Thyroid gland (tissue), 4 donors: ENCODE results near the gene RALGAPA1.

Experiments used
- CTCF ChIP-seq, 6 experiments: fragments of 200-600 bp in 3 of 6; fragments of 450-650 bp in 3 of 6; sonication (generic) in 3 of 6; IDR thresholded peaks; one replicate each; pipeline ENCODE4 v1.5.1; 2016 to 2019; ENCODE audit warnings: antibody characterized with exemption in 6 of 6, mild to moderate bottlenecking in 2 of 6, inconsistent platforms in 1 of 6, moderate library complexity in 1 of 6
- POLR2A ChIP-seq, 2 donors: fragments of 450-650 bp; IDR thresholded peaks; one replicate each; pipeline ENCODE4 v1.6.1; 2017; ENCODE audit warnings: antibody characterized with exemption in 2 of 2, mild to moderate bottlenecking in 2 of 2, moderate library complexity in 1 of 2

- TF ChIP-seq CTCF (IDR thresholded peaks at IDR 0.05) (no peak), POLR2A (IDR thresholded peaks at IDR 0.05) (no peak)
Observed at GRCh38 chr14:35809597-35809996, 502 bp upstream of the RALGAPA1 start.
